ENCODE results near the gene ZBTB34.

DNA sequence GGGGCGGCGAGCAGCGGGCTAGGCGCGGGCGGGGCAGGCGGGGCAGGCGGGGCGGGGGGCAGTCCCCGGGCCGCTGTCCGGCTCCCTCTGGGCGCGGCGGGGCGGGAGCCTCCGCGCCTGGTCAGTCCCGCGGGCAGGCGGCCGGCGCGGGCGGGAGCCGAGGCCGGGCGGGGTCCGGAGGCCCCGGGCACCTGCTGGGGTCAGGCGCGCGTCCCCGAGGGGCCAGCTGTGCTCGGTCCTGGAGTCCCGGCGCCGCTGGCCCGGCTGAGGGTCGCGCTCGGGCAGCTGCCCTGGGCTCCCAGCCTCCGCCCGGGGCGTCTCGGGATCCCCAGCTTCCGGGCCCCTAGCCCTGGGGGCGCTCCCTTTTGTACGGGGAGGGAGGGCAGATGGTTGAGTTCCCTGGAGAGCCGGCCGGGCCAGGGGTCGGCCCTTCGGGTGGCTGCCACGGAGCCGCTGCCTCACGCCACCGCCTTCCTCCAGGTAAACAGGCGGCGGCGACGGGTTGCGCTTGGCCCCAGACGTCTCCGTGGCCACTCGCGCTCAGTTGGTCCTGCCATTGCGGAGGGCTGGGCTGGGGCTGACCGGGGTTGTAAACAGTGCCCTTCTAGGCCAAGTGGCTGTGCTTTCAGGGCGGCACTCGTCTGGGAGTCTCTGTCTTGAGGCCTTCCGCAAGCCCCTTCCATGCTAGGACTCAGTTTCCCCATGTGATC, 473 bp downstream of the ZBTB34 start:
- TF ChIP-seq HDAC2 (IDR thresholded peaks at IDR 0.05) (no peak), RCOR1 (IDR thresholded peaks at IDR 0.05; ENCODE audit: low read depth, low read length) (no peak), CBX8 (IDR thresholded peaks at IDR 0.05) (no peak), BHLHE40 (IDR thresholded peaks at IDR 0.05; ENCODE audit: low read depth, low read length) (no peak), ESRRA (IDR thresholded peaks at IDR 0.05; ENCODE audit: borderline replicate concordance, low read length) (no peak), JUN (IDR thresholded peaks at IDR 0.05) (0 out of 5 replicates have a peak, but pooled peaks of 1 of the 2 experiments have one; percentile 18), RARB (CRISPR knock-in tag; IDR thresholded peaks at IDR 0.05) (no peak), RAD21 (conservative IDR thresholded peaks at IDR 0.05 in 1 of 2, IDR thresholded peaks at IDR 0.05 in 1 of 2) (no peak), SREBF2 (IDR thresholded peaks at IDR 0.05) (no peak), TP53 (CRISPR knock-in tag; IDR thresholded peaks at IDR 0.05) (no peak)
- TF ChIP-seq, protein P1, sequence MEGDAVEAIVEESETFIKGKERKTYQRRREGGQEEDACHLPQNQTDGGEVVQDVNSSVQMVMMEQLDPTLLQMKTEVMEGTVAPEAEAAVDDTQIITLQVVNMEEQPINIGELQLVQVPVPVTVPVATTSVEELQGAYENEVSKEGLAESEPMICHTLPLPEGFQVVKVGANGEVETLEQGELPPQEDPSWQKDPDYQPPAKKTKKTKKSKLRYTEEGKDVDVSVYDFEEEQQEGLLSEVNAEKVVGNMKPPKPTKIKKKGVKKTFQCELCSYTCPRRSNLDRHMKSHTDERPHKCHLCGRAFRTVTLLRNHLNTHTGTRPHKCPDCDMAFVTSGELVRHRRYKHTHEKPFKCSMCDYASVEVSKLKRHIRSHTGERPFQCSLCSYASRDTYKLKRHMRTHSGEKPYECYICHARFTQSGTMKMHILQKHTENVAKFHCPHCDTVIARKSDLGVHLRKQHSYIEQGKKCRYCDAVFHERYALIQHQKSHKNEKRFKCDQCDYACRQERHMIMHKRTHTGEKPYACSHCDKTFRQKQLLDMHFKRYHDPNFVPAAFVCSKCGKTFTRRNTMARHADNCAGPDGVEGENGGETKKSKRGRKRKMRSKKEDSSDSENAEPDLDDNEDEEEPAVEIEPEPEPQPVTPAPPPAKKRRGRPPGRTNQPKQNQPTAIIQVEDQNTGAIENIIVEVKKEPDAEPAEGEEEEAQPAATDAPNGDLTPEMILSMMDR (IDR thresholded peaks at IDR 0.05) = no peak
- TF ChIP-seq, protein P2, sequence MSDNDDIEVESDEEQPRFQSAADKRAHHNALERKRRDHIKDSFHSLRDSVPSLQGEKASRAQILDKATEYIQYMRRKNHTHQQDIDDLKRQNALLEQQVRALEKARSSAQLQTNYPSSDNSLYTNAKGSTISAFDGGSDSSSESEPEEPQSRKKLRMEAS (IDR thresholded peaks at IDR 0.05) = no peak
- TF ChIP-seq, protein P3, sequence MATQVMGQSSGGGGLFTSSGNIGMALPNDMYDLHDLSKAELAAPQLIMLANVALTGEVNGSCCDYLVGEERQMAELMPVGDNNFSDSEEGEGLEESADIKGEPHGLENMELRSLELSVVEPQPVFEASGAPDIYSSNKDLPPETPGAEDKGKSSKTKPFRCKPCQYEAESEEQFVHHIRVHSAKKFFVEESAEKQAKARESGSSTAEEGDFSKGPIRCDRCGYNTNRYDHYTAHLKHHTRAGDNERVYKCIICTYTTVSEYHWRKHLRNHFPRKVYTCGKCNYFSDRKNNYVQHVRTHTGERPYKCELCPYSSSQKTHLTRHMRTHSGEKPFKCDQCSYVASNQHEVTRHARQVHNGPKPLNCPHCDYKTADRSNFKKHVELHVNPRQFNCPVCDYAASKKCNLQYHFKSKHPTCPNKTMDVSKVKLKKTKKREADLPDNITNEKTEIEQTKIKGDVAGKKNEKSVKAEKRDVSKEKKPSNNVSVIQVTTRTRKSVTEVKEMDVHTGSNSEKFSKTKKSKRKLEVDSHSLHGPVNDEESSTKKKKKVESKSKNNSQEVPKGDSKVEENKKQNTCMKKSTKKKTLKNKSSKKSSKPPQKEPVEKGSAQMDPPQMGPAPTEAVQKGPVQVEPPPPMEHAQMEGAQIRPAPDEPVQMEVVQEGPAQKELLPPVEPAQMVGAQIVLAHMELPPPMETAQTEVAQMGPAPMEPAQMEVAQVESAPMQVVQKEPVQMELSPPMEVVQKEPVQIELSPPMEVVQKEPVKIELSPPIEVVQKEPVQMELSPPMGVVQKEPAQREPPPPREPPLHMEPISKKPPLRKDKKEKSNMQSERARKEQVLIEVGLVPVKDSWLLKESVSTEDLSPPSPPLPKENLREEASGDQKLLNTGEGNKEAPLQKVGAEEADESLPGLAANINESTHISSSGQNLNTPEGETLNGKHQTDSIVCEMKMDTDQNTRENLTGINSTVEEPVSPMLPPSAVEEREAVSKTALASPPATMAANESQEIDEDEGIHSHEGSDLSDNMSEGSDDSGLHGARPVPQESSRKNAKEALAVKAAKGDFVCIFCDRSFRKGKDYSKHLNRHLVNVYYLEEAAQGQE (IDR thresholded peaks at IDR 0.05) = no peak
- TF ChIP-seq, protein P4, sequence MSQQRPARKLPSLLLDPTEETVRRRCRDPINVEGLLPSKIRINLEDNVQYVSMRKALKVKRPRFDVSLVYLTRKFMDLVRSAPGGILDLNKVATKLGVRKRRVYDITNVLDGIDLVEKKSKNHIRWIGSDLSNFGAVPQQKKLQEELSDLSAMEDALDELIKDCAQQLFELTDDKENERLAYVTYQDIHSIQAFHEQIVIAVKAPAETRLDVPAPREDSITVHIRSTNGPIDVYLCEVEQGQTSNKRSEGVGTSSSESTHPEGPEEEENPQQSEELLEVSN (IDR thresholded peaks at IDR 0.05; ENCODE audit: borderline replicate concordance, low read depth) = no peak
